ENCODE data around the gene ABHD2.

The ABHD2 gene

DNA sequence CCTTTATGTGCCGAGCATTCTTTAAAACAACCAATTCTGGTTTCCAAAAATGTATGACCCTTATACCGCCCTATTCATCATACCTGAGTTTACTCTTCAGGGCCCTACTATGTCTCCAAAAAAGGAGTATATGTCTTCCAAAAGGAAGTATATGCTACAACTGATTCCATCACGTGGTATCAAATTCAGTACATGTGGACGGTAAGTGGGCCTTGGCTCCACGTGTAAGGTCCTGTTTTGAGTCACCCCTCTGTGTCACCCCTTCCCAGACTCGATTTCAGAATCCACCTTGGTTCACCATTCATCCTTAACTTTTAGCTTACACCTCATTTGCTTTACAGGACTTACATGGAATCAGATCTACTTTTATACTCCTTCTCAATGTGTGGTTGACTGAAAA is 37.8 kb downstream of the ABHD2 start (continued):
- TF ChIP-seq, protein P1, sequence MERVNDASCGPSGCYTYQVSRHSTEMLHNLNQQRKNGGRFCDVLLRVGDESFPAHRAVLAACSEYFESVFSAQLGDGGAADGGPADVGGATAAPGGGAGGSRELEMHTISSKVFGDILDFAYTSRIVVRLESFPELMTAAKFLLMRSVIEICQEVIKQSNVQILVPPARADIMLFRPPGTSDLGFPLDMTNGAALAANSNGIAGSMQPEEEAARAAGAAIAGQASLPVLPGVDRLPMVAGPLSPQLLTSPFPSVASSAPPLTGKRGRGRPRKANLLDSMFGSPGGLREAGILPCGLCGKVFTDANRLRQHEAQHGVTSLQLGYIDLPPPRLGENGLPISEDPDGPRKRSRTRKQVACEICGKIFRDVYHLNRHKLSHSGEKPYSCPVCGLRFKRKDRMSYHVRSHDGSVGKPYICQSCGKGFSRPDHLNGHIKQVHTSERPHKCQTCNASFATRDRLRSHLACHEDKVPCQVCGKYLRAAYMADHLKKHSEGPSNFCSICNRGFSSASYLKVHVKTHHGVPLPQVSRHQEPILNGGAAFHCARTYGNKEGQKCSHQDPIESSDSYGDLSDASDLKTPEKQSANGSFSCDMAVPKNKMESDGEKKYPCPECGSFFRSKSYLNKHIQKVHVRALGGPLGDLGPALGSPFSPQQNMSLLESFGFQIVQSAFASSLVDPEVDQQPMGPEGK (tag by site-specific recombination; IDR thresholded peaks at IDR 0.05) = no peak
- no peak for TF ChIP-seq GFI1B (tag by site-specific recombination; IDR thresholded peaks at IDR 0.05)

DNA sequence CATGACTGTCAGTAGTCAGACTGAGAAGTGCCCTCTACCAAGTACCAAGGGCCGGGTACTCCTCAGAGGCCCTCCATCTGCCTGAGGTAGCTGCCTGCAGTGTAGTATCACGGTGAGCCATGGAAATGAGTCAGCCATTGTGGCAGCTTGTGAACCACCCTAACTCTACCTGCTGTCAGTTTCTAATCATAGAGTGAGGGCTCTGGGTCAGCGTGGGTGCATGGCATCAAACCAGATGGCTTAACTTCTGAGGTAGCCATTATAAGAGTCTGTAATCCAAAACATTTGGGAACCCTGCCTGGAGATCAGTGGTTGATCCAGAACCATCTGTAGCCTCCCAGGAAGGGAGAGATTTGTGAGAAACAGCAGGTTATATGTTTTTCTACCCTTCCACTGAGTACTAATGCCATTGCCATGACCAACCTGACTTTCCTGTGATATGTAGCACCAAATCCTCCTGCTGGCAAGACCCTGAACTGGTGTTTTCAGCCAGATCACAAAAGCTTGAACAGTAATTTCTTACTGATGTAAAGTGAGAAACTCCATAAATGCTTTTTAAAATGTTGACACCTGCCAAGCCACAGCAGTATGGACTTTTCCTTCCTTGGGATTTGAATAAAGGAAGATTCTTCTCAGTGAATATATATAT is 38.9 kb downstream of the ABHD2 start:
- CTCF ChIA-PET = interaction anchor here (0.7 to 9.3 kb wide), 10 partner anchors 20 to 224 kb away, joined by 3 to 120 read pairs (median 3); no protein-coding TSS in a partner anchor
- TF ChIP-seq ZFP69B (tag by site-specific recombination; IDR thresholded peaks at IDR 0.05) (no peak), ZNF184 (tag by site-specific recombination; IDR thresholded peaks at IDR 0.05) (no peak), ZNF133 (tag by site-specific recombination; IDR thresholded peaks at IDR 0.05) (no peak), HOXD13 (CRISPR knock-in tag; IDR thresholded peaks at IDR 0.05; ENCODE audit: borderline replicate concordance) (no peak), IKZF3 (tag by site-specific recombination; IDR thresholded peaks at IDR 0.05) (no peak), ZNF837 (tag by site-specific recombination; IDR thresholded peaks at IDR 0.05) (no peak), ZNF311 (tag by site-specific recombination; IDR thresholded peaks at IDR 0.05; ENCODE audit: borderline replicate concordance) (no peak), ZNF792 (tag by site-specific recombination; IDR thresholded peaks at IDR 0.05) (no peak), ZNF76 (tag by site-specific recombination; IDR thresholded peaks at IDR 0.05; ENCODE audit: borderline replicate concordance, low read depth) (no peak), ZNF843 (tag by site-specific recombination; IDR thresholded peaks at IDR 0.05) (no peak), ZFP3 (tag by site-specific recombination; IDR thresholded peaks at IDR 0.05; ENCODE audit: low read depth) (no peak), ZNF529 (tag by site-specific recombination; IDR thresholded peaks at IDR 0.05; ENCODE audit: insufficient replicate concordance) (no peak), ZNF112 (tag by site-specific recombination; IDR thresholded peaks at IDR 0.05) (no peak), ZNF324 (tag by site-specific recombination; IDR thresholded peaks at IDR 0.05) (no peak), ZNF707 (tag by site-specific recombination; IDR thresholded peaks at IDR 0.05) (no peak), ZNF138 (tag by site-specific recombination; IDR thresholded peaks at IDR 0.05; ENCODE audit: borderline replicate concordance) (no peak), ZNF664 (tag by site-specific recombination; IDR thresholded peaks at IDR 0.05) (no peak)
- Histone ChIP-seq H3K27ac (ENCODE audit: extremely low read depth, low read depth, low read length) (no peak overlapping the region), H3K4me3 (ENCODE audit: low read depth, low read length) (no peak overlapping the region), H3K4me1 (ENCODE audit: control insufficient read depth, insufficient read depth, low read length) (no peaks in the 10 kb centered on the region), H3K36me3 (ENCODE audit: control insufficient read depth in 2 of 2, insufficient read depth in 1 of 2, low read length in 2 of 2) (peaks cover 0 to 26% of the 10 kb centered on the region in 2 experiments; a peak in 2 of 3 replicates), H3K9me3 (ENCODE audit: control insufficient read depth, insufficient read depth, low read depth, low read length) (no peaks in the 10 kb centered on the region)
- POLR2A ChIA-PET = interaction anchor here (0.6 kb wide), 1 partner anchor 8 kb away, joined by 4 read pairs; no protein-coding TSS in a partner anchor

GRCh38 chr15:89128320-89129122 is 40.3 kb downstream of the ABHD2 start:
- ChIA-PET CTCF (interaction anchor here (0.6 to 9.3 kb wide), 26 partner anchors 9 to 247 kb away, joined by 3 to 120 read pairs (median 6); partner anchors contain the start of gene ABHD2), POLR2A (interaction anchor here (1.3 kb wide), 1 partner anchor 40 kb away, joined by 10 read pairs; the partner anchor contains the start of gene ABHD2)
- Histone ChIP-seq H3K27ac (ENCODE audit: extremely low read depth, low read depth, low read length) (no peak overlapping the region), H3K4me3 (ENCODE audit: low read depth, low read length) (no peak overlapping the region), H3K4me1 (ENCODE audit: control insufficient read depth, insufficient read depth, low read length) (no peaks in the 10 kb centered on the region), H3K36me3 (ENCODE audit: control insufficient read depth in 2 of 2, insufficient read depth in 1 of 2, low read length in 2 of 2) (peaks cover 0 to 17% of the 10 kb centered on the region in 2 experiments; a peak in 2 of 3 replicates), H3K9me3 (ENCODE audit: control insufficient read depth, insufficient read depth, low read depth, low read length) (no peaks in the 10 kb centered on the region)
- TF ChIP-seq ZEB2 (tag by site-specific recombination; IDR thresholded peaks at IDR 0.05) (no peak), ZNF155 (tag by site-specific recombination; IDR thresholded peaks at IDR 0.05) (no peak), ZBTB48 (tag by site-specific recombination; IDR thresholded peaks at IDR 0.05) (no peak), ZNF423 (tag by site-specific recombination; IDR thresholded peaks at IDR 0.05) (no peak), ZNF214 (tag by site-specific recombination; IDR thresholded peaks at IDR 0.05; ENCODE audit: borderline replicate concordance) (no peak), FEZF1 (tag by site-specific recombination; IDR thresholded peaks at IDR 0.05) (no peak), ZNF660 (tag by site-specific recombination; IDR thresholded peaks at IDR 0.05) (no peak), TCF7L2 (IDR thresholded peaks at IDR 0.05; ENCODE audit: borderline replicate concordance, low read depth, low read length) (no peak), ZNF626 (tag by site-specific recombination; IDR thresholded peaks at IDR 0.05) (no peak), ZNF777 (tag by site-specific recombination; IDR thresholded peaks at IDR 0.05; ENCODE audit: borderline replicate concordance) (no peak)

Data from HEK293 (cell line).